22Rv1 (cell line): Measurements from ENCODE around the gene BCAS1.

Experiments
- H3K27ac ChIP-seq: fragments of 450-650 bp; 2 replicates; pipeline ENCODE4 v1.5.1; 2017
- ZFX ChIP-seq: fragments of 450-650 bp; IDR thresholded peaks from 2 replicates; pipeline ENCODE4 v1.6.1; 2017; ENCODE audit warnings: antibody characterized with exemption, borderline replicate concordance
- TF ChIP-seq, protein P1 (sequence below): fragments of 450-650 bp; IDR thresholded peaks from 2 replicates; pipeline ENCODE4 v1.5.1; 2017; ENCODE audit warnings: mild to moderate bottlenecking

Gene BCAS1

DNA sequence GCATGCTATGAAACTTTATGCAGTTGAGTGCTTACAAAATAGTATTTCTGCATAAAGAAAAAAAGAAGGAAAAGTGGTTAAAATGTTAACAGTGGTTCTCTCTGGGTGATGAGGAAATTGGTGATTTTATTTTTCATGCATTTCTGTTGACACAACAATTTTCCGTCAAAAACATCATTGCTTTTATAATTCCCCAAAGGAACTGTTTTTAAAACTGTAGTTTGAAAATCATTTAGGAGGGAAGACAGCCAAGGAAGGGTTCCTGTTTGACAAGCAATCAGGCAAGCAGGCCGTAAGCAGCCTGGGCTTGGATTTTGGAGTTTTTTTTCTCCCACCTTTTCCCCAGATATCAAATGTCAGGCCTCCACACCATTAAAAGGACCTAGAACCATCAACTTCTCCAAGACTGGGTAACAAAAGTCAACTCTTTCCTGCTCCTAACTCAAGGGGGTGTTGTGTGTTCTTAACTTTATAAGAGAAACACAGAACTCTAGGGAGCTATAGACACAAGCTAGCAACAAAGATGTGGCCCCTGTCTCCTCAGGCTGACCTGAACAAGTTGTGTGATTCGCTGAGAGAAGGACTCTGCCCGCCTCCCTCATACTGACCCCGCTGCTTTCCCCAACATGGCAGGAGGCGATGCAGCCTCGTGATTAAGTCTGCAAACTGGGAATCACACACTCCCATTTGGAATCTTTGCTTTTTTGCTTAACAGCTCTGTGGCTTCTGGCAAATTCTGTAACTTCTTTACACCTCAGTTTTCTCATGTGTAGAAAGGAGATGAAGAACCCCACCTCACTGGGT, 146.6 kb downstream of the BCAS1 start:
- no peak for TF ChIP-seq ZFX
- TF ChIP-seq, protein P1, sequence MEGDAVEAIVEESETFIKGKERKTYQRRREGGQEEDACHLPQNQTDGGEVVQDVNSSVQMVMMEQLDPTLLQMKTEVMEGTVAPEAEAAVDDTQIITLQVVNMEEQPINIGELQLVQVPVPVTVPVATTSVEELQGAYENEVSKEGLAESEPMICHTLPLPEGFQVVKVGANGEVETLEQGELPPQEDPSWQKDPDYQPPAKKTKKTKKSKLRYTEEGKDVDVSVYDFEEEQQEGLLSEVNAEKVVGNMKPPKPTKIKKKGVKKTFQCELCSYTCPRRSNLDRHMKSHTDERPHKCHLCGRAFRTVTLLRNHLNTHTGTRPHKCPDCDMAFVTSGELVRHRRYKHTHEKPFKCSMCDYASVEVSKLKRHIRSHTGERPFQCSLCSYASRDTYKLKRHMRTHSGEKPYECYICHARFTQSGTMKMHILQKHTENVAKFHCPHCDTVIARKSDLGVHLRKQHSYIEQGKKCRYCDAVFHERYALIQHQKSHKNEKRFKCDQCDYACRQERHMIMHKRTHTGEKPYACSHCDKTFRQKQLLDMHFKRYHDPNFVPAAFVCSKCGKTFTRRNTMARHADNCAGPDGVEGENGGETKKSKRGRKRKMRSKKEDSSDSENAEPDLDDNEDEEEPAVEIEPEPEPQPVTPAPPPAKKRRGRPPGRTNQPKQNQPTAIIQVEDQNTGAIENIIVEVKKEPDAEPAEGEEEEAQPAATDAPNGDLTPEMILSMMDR: no peak
- H3K27ac ChIP-seq: no peak overlapping the region

DNA sequence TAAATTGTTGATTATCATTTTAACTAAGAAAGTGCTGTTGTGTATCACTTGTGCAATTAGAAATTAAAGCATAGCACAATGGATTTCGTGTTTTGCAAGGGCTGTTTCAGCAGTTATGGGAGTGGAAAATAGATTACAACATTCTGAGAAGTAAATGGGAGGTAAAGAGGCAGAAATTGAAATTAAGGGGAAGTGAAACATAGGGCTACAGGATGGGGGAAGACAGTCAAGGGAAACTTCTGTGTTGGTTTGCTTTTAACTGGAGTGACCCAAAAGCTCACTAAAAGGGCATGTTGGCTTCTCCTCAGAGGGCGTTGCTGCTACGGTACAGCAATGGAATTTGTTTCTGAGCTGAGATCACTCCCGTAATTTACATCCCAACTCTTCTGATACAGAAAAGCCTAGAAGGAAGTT, 147.5 kb downstream of the BCAS1 start:
- TF ChIP-seq ZFX: no peak
- TF ChIP-seq, protein P1: no peak
- no peak overlapping the region for H3K27ac ChIP-seq

DNA sequence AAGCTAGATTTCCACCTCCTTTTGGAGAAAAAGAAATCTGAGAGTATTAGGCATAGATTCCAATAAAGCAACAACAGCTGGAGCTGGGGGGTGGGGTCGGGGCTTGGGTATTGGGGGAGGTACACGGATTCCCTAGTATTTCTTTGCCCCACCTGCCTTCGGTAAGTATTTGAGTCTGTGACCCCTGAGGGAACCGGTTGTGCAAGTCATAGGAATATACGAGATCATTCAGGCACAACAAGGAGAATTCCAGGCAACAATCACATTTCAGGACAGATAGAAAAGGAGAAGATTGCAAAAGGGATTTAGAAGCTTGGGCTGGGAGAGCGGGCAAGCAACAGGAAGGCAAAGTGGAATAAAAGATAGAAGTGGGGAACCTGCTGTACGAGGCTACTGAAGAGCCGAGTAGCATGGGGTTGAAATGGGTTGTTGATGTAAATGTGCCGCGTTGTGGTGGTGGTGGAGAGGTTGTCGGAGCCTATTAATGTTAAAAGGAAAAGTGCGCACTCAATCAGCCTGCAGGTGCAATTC, 148.9 kb downstream of the BCAS1 start:
- TF ChIP-seq, protein P1: no peak
- TF ChIP-seq ZFX: no peak
- H3K27ac ChIP-seq: no peak overlapping the region

DNA sequence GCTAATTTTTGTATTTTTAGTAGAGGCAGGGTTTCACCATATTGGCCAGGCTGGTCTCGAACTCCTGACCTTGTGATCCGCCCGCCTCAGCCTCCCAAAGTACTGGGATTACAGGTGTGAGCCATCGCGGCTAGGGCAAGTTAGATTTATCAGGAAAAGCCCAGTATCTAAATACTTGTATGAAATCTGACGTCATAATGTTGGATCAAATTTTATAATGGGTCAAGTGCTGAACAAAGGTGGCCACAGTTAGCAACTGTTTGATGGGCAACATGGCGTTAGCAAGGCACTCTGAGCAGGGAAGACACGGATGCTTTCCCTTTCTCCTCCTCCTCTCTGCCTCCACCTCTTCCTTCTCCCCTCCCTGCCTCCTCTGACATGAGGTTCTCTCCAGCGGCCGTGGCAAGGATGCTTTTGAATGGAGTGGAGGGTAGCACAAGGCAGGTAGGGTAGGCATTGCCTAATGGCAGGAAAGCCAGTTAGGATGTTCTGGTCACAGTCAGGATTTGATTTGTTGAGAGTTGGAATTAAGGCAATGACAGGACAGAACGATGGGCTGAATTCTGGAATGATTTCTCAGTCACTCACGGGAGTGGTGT, 149.6 kb downstream of the BCAS1 start:
- no peak overlapping the region for H3K27ac ChIP-seq
- no peak for TF ChIP-seq ZFX
- TF ChIP-seq, protein P1: no peak

GRCh38 chr20:53919886-53920285, 150.5 kb downstream of the BCAS1 start:
- TF ChIP-seq, protein P1: no peak
- no peak for TF ChIP-seq ZFX
- H3K27ac ChIP-seq: no peak overlapping the region

DNA sequence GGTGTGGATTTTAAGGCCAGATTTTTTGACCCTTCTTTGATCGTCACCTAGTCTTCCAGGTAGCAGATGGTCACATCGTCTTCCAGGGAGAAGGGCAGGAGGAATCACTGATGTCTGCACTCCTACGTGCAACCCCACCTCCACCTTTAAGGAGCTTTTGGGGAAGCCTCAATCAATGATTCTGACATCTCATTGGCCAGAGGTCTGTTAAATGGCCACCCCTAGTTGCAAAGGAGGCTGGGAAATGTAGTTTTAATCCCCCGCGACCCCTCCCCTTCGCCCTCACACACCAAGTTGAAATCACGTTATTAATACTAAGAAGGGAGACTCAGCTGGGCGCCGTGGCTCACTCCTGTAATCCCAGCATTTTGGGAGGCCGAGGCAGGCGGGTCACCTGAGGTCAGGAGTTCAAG, 151.4 kb downstream of the BCAS1 start:
- no peak overlapping the region for H3K27ac ChIP-seq
- TF ChIP-seq, protein P1: no peak
- TF ChIP-seq ZFX: no peak

- H3K27ac ChIP-seq: no peak overlapping the region
- no peak for TF ChIP-seq ZFX
- TF ChIP-seq, protein P1: no peak
Measured at GRCh38 chr20:53918020-53918311, 152.4 kb downstream of the BCAS1 start.
